HCT116 (cell line): ENCODE results near the gene MED15. TPM values are rescaled to one million over a fixed set of nuclear protein-coding genes. Genes with fewer than 3 reads are reported as not detected.

Experiments used
- ATAC-seq: fragments of 200-7000 bp; cut with Tn5 transposase; 2 replicates; pipeline ENCODE4 v1.9.1; 2020; ENCODE audit warnings: mild to moderate bottlenecking, moderate library complexity
- BruUV-seq: library from RNA; stranded (reverse); fragments of 400-500 nt; replicated peaks from 2 replicates; lab custom pipeline; 2021; lab: Mats Ljungman, UMichigan
- CTCF ChIA-PET: fragments of 300-600 bp; sonication (Branson Sonifier 250); formaldehyde crosslinking; loops from one replicate; lab custom pipeline; 2021; ENCODE audit warnings: antibody characterized with exemption; lab: Charles Lee
- POLR2A ChIA-PET: fragments of 300-600, 350-600 bp; sonication (Branson Sonifier 250); formaldehyde crosslinking; loops from one replicate; lab custom pipeline; 2021; ENCODE audit warnings: antibody characterized with exemption; lab: Charles Lee
- RAD21 ChIA-PET, 2 experiments: fragments of 300-600 bp; sonication (Branson Sonifier 250); formaldehyde crosslinking; loops; one replicate each; lab custom pipeline; 2023; ENCODE audit warnings: low total read pairs in 2 of 2; ENCODE audit not compliant: uncharacterized antibody in 2 of 2, unreplicated experiment in 2 of 2, low non-redundant PET in 1 of 2; lab: Charles Lee
- DNase-seq: peaks from one replicate; pipeline ENCODE4 v3.0.0-alpha.2; 2010; ENCODE audit warnings: low read depth, low spot score
- H2AFZ ChIP-seq: fragments of 200-600 bp; shearing (Covaris generic), sonication (generic); 2 replicates; pipeline ENCODE4 v1.6.1; 2017; ENCODE audit warnings: low read depth, mixed run types, mixed read lengths, antibody characterized with exemption, low read length; ENCODE audit not compliant: poor library complexity, severe bottlenecking
- H3K27ac ChIP-seq: 2 replicates; pipeline ENCODE4 v1.5.1; 2012; ENCODE audit warnings: low read depth, low read length
- H3K27me3 ChIP-seq: fragments of 200-600 bp; sonication (generic); 2 replicates; pipeline ENCODE4 v1.6.1; 2016; ENCODE audit warnings: mixed run types, low read length, mixed read lengths; ENCODE audit not compliant: insufficient read depth
- H3K36me3 ChIP-seq, 2 experiments: fragments of 200-500 bp in 1 of 2; fragments of 200-600 bp in 1 of 2; sonication (Bioruptor generic) in 1 of 2; sonication (generic) in 1 of 2; 2 replicates each; pipeline versions ENCODE4 v1.5.1 to v1.6.1; 2014 to 2016; ENCODE audit warnings: low read length in 2 of 2, inconsistent platforms in 1 of 2, mixed read lengths in 1 of 2, mixed run types in 1 of 2; ENCODE audit not compliant: insufficient read depth in 2 of 2, control insufficient read depth in 1 of 2
- H3K4me1 ChIP-seq, 2 experiments: fragments of 200-600 bp in 1 of 2; sonication (generic) in 1 of 2; 2 replicates each; pipeline versions ENCODE4 v1.5.1 to v1.6.1; 2012 to 2017; ENCODE audit warnings: low read length in 2 of 2, inconsistent platforms in 1 of 2, mild to moderate bottlenecking in 1 of 2, mixed read lengths in 1 of 2, mixed run types in 1 of 2, moderate library complexity in 1 of 2; ENCODE audit not compliant: insufficient read depth in 2 of 2, control insufficient read depth in 1 of 2
- H3K4me2 ChIP-seq: fragments of 200-600 bp; sonication (generic); 2 replicates; pipeline ENCODE4 v1.6.1; 2017; ENCODE audit warnings: mixed run types, low read length, mixed read lengths
- H3K4me3 ChIP-seq, 2 experiments: fragments of 200-600 bp in 1 of 2; sonication (generic) in 1 of 2; replicated peaks in 1 of 2; 2 replicates each; pipeline ENCODE4 v1.5.1; 2011 to 2016; ENCODE audit warnings: low read length in 2 of 2, control low read depth in 1 of 2, low read depth in 1 of 2, mild to moderate bottlenecking in 1 of 2, mixed read lengths in 1 of 2, mixed run types in 1 of 2
- H3K79me2 ChIP-seq: fragments of 200-600 bp; sonication (generic); 2 replicates; pipeline ENCODE4 v1.6.1; 2017; ENCODE audit warnings: mild to moderate bottlenecking, mixed run types, low read length, moderate library complexity, mixed read lengths; ENCODE audit not compliant: insufficient read depth
- H3K9ac ChIP-seq: fragments of 200-600 bp; sonication (generic); 2 replicates; pipeline ENCODE4 v1.6.1; 2016; ENCODE audit warnings: low read length, mixed read lengths
- H3K9me2 ChIP-seq: fragments of 200-600 bp; sonication (generic), shearing (Covaris generic); 2 replicates; pipeline ENCODE4 v1.6.1; 2017; ENCODE audit warnings: mixed run types, mild to moderate bottlenecking, moderate library complexity; ENCODE audit not compliant: insufficient read depth
- H3K9me3 ChIP-seq, 2 experiments: fragments of 200-500 bp in 1 of 2; fragments of 200-600 bp in 1 of 2; sonication (Bioruptor generic) in 1 of 2; sonication (generic) in 1 of 2; 2 replicates each; pipeline ENCODE4 v1.6.1; 2014 to 2017; ENCODE audit warnings: low read length in 2 of 2, mixed read lengths in 2 of 2, inconsistent platforms in 1 of 2, low read depth in 1 of 2, mild to moderate bottlenecking in 1 of 2, mixed run types in 1 of 2, moderate library complexity in 1 of 2; ENCODE audit not compliant: control insufficient read depth in 1 of 2, insufficient read depth in 1 of 2
- H4K20me1 ChIP-seq: fragments of 200-600 bp; sonication (generic), shearing (Covaris generic); 2 replicates; pipeline ENCODE4 v1.6.1; 2017; ENCODE audit warnings: mixed run types, mild to moderate bottlenecking, moderate library complexity; ENCODE audit not compliant: insufficient read depth
- CBX3 ChIP-seq: IDR thresholded peaks from 2 replicates; pipeline ENCODE4 v1.6.1; 2012; ENCODE audit warnings: low read depth
- CEBPB ChIP-seq: IDR thresholded peaks from 2 replicates; pipeline ENCODE4 v1.6.1; 2012; ENCODE audit warnings: low read depth
- ELF1 ChIP-seq: IDR thresholded peaks from 2 replicates; pipeline ENCODE4 v1.6.1; 2012; ENCODE audit warnings: low read depth, borderline replicate concordance
- EZH2phosphoT487 ChIP-seq: fragments of 200-600 bp; IDR thresholded peaks from 2 replicates; pipeline ENCODE4 v1.6.1; 2018; ENCODE audit warnings: antibody characterized with exemption, borderline replicate concordance
- FOSL1 ChIP-seq: IDR thresholded peaks from 2 replicates; pipeline ENCODE4 v1.6.1; 2012; ENCODE audit warnings: low read depth
- JUND ChIP-seq: IDR thresholded peaks from 2 replicates; pipeline ENCODE4 v1.6.1; 2012
- POLR2AphosphoS5 ChIP-seq: IDR thresholded peaks from 2 replicates; pipeline ENCODE4 v1.6.1; 2011; ENCODE audit warnings: mild to moderate bottlenecking, low read depth, low read length, moderate library complexity
- RAD21 ChIP-seq: IDR thresholded peaks from 2 replicates; pipeline ENCODE4 v1.6.1; 2012; ENCODE audit warnings: low read depth, mild to moderate bottlenecking
- SIN3A ChIP-seq: IDR thresholded peaks from 2 replicates; pipeline ENCODE4 v1.6.1; 2012; ENCODE audit warnings: low read depth
- TCF7L2 ChIP-seq: IDR thresholded peaks from 2 replicates; pipeline ENCODE4 v1.7.0; 2011; ENCODE audit warnings: borderline replicate concordance, inconsistent platforms; ENCODE audit not compliant: insufficient read depth, insufficient read length; ENCODE audit errors: extremely low read depth
- ZNF274 ChIP-seq: fragments of 200-500 bp; sonication (Bioruptor generic); IDR thresholded peaks from 2 replicates; pipeline ENCODE4 v1.6.1; 2014; ENCODE audit warnings: mild to moderate bottlenecking, low read depth, low read length, inconsistent platforms
- intact Hi-C: fragments of 100-400 bp; cut with micrococcal nuclease; formaldehyde crosslinking; loops from 2 replicates; pipeline ENCODE4 v1.10.0; 2022
- total RNA-seq: library from RNA; stranded (reverse); gene quantifications from one replicate; pipeline ENCODE4 v1.2.1, GENCODE V29; 2021; ENCODE audit not compliant: unreplicated experiment
- TF ChIP-seq, protein P1 (sequence below), 3 experiments: fragments of 200-600 bp in 1 of 3; sonication (generic) in 1 of 3; IDR thresholded peaks in 2 of 3; conservative IDR thresholded peaks in 1 of 3; 2 replicates each; pipeline ENCODE4 v1.5.1; 2012 to 2017; ENCODE audit warnings: low read depth in 2 of 3, low read length in 2 of 3, antibody characterized with exemption in 1 of 3, borderline replicate concordance in 1 of 3, control low read depth in 1 of 3, mild to moderate bottlenecking in 1 of 3, mixed read lengths in 1 of 3, mixed run types in 1 of 3, moderate library complexity in 1 of 3; ENCODE audit not compliant: insufficient read depth in 1 of 3
- TF ChIP-seq, protein P2 (sequence below): IDR thresholded peaks from 2 replicates; pipeline ENCODE4 v1.6.1; 2012
- TF ChIP-seq, protein P3 (sequence below): IDR thresholded peaks from 2 replicates; pipeline ENCODE4 v1.6.1; 2011; ENCODE audit warnings: mild to moderate bottlenecking, low read length, moderate library complexity; ENCODE audit not compliant: insufficient replicate concordance; ENCODE audit errors: extremely low read depth

Gene MED15
- total RNA-seq, 1 experiment from 2014 or later, result 81.3 TPM

DNA sequence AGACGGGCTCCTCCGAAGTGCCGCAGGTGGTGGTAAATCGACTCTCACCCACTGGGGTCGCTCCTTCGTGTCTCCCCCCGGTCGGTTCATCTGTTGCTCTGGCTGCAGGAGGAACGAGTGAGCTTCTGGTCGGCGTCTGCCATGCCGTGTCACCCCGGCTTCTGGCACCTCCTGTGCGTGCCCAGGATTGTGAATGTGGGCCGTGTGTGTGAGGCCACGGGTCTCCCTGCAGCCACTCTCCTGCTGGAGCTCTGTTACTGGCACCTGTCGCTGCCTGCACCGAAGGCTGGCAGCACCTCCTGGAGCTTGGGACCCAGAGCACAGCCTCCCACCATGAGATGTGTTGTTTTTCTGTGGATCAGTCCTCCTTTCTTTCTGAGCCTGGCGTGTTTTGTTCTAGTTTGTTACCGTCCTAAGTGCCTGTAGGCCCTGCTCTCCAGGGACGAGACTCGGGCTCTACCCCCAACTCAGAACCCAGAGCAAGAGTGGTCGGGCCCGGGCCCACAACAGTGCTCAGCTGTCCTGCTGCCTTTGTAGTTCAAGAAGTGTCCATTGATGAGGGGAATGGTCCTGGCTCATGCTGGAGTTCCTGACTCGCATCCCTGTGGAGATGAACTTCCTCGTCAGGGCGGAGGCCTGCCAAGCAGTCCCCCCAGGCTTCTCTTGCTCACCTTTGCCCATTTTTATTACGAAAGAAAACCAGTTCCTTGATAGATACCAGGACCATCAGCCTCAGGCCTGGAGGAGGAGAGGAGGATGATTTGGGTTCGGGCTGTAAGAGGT lies 66.6 kb downstream of the MED15 start:
- Histone ChIP-seq H3K36me3 (peaks cover 32 to 66% of the 10 kb centered on the region in 2 experiments; a peak in 3 of 4 replicates), H3K27me3 (no peaks in the 10 kb centered on the region), H3K9ac (no peak overlapping the region), H3K79me2 (peaks cover 29% of the 10 kb centered on the region; the same call in 1 of the 2 replicates), H2AFZ (no peak overlapping the region), H3K27ac (no peak overlapping the region)
- ATAC-seq, result no peak
- RAD21 ChIA-PET, result no interaction called here
- no TSS peak for BruUV-seq
- TF ChIP-seq CEBPB (no peak), ZNF274 (no peak), EZH2phosphoT487 (no peak), ELF1 (no peak)
- TF ChIP-seq, all 23 proteins: peak for 0
- Histone ChIP-seq H3K9me2 (no peaks in the 10 kb centered on the region), H3K4me2 (no peak overlapping the region), H4K20me1 (no peaks in the 10 kb centered on the region), H3K4me3 (no peak overlapping the region), H3K9me3 (no peaks in the 10 kb centered on the region), H3K4me1 (peaks cover 15 to 25% of the 10 kb centered on the region in 2 experiments)
- ChIA-PET CTCF (interaction anchor here (1.3 to 2.4 kb wide), 2 partner anchors 9 to 32 kb away, joined by 3 to 8 read pairs; no protein-coding TSS in a partner anchor), POLR2A (no interaction called here)
- intact Hi-C loops, result no loop called here
- DNase-seq, result no peak

DNA sequence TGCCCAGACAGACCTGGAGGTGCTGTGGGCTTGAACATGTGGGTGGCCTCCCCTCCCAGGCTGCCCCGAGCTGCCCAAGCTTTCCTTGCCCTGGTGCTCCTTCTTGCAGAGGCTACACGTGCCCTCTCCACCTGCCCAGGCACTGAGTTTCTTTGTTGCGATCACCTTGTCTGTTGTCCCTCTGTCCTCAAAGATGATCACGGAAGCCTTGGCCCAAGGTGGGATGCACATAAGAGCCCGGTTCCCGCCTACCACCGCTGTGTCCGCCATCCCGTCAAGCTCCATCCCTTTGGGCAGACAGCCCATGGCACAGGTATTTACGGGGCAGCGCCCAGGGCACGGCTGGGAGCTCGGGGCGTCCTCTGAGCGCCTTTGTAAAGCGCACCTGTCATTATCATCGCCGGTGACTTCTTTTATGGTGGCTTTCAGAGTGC lies 67.5 kb downstream of the MED15 start:
- POLR2A ChIA-PET, result no interaction called here
- Histone ChIP-seq H4K20me1 (no peaks in the 10 kb centered on the region), H3K9me3 (no peaks in the 10 kb centered on the region), H3K4me2 (no peak overlapping the region), H2AFZ (no peak overlapping the region), H3K9me2 (no peaks in the 10 kb centered on the region), H3K4me3 (no peak overlapping the region), H3K27me3 (no peaks in the 10 kb centered on the region), H3K36me3 (peaks cover 32 to 60% of the 10 kb centered on the region in 2 experiments; a peak in 3 of 4 replicates), H3K27ac (no peak overlapping the region), H3K79me2 (peaks cover 24% of the 10 kb centered on the region; the same call in 1 of the 2 replicates), H3K9ac (no peak overlapping the region), H3K4me1 (peaks cover 6 to 16% of the 10 kb centered on the region in 2 experiments)
- CTCF ChIA-PET, result interaction anchor here (2.4 kb wide), 1 partner anchor 10 kb away, joined by 8 read pairs; no protein-coding TSS in a partner anchor
- intact Hi-C loops, result no loop called here
- no TSS peak for BruUV-seq
- no peak for ATAC-seq
- RAD21 ChIA-PET, result no interaction called here
- DNase-seq, result no peak
- TF ChIP-seq, protein P1, sequence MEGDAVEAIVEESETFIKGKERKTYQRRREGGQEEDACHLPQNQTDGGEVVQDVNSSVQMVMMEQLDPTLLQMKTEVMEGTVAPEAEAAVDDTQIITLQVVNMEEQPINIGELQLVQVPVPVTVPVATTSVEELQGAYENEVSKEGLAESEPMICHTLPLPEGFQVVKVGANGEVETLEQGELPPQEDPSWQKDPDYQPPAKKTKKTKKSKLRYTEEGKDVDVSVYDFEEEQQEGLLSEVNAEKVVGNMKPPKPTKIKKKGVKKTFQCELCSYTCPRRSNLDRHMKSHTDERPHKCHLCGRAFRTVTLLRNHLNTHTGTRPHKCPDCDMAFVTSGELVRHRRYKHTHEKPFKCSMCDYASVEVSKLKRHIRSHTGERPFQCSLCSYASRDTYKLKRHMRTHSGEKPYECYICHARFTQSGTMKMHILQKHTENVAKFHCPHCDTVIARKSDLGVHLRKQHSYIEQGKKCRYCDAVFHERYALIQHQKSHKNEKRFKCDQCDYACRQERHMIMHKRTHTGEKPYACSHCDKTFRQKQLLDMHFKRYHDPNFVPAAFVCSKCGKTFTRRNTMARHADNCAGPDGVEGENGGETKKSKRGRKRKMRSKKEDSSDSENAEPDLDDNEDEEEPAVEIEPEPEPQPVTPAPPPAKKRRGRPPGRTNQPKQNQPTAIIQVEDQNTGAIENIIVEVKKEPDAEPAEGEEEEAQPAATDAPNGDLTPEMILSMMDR (IDR thresholded peaks at IDR 0.05 in 2 of 3, conservative IDR thresholded peaks at IDR 0.05 in 1 of 3; ENCODE audit: borderline replicate concordance in 1 of 3, insufficient read depth in 1 of 3, low read depth in 2 of 3, low read length in 2 of 3), result no peak
- TF ChIP-seq RAD21 (no peak), EZH2phosphoT487 (no peak), CBX3 (no peak), SIN3A (no peak), POLR2AphosphoS5 (no peak), CEBPB (no peak), TCF7L2 (no peak), JUND (no peak), FOSL1 (no peak)
- TF ChIP-seq, protein P2, sequence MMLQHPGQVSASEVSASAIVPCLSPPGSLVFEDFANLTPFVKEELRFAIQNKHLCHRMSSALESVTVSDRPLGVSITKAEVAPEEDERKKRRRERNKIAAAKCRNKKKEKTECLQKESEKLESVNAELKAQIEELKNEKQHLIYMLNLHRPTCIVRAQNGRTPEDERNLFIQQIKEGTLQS, result no peak
- TF ChIP-seq, protein P3, sequence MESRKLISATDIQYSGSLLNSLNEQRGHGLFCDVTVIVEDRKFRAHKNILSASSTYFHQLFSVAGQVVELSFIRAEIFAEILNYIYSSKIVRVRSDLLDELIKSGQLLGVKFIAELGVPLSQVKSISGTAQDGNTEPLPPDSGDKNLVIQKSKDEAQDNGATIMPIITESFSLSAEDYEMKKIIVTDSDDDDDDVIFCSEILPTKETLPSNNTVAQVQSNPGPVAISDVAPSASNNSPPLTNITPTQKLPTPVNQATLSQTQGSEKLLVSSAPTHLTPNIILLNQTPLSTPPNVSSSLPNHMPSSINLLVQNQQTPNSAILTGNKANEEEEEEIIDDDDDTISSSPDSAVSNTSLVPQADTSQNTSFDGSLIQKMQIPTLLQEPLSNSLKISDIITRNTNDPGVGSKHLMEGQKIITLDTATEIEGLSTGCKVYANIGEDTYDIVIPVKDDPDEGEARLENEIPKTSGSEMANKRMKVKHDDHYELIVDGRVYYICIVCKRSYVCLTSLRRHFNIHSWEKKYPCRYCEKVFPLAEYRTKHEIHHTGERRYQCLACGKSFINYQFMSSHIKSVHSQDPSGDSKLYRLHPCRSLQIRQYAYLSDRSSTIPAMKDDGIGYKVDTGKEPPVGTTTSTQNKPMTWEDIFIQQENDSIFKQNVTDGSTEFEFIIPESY, result no peak
